Measurements from ENCODE around the gene RAMP1.
"Not testable (repeated sequence)": the region's sequence is repeated elsewhere in the genome, so short reads cannot be mapped to it uniquely, and the experiment has no call there.

GRCh38 chr2:237951354-237951753, 91.9 kb downstream of the RAMP1 start:
- not testable (repeated sequence) for TF ChIP-seq CTCF, POLR2A (IDR thresholded peaks at IDR 0.05)
